ENCODE data around the gene FAM43A.

The FAM43A gene

DNA sequence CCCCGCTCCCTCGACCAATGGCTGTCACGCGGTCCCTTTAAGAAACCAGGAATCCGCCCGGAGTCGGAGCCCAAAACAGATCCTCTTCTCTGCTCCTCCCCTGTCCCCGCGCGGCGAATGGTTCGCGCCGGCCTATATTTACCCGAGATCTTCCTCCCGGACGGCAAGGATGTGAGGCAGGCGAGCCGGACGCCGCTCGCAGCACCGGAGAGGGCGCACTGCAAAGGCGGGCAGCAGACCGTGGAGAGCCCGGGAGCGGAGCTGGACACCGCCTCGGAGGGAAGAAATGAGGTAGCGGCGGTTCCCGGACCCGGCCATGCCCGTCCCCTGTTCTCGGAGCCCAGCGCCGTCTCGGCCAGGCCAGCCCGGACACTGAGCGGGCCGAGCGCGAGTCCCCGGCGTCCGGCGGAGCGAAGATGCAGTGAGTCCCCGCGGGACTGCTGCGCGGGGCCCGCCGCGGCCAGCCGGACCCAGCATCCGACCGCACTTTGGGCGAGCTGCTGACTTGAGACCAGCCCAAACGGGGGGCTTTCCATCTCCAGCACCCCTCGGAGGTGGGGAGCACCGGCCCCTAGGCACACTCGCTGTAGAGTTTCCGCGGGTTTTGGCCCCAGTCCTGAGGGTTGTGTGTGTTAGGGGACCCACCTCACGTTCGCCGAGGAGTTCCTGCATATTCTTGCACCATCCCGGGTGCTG lies at the start of gene FAM43A:
TSS of gene FAM43A (plus strand) at position 166 of the 696 bp plus-strand sequence. CDS start 944 bp downstream, outside the sequence.
- peak; percentile 62 for DNase-seq

GRCh38 chr3:194637066-194637465 lies 48.6 kb upstream of the FAM43A start:
- DNase-seq, result no peak

DNA sequence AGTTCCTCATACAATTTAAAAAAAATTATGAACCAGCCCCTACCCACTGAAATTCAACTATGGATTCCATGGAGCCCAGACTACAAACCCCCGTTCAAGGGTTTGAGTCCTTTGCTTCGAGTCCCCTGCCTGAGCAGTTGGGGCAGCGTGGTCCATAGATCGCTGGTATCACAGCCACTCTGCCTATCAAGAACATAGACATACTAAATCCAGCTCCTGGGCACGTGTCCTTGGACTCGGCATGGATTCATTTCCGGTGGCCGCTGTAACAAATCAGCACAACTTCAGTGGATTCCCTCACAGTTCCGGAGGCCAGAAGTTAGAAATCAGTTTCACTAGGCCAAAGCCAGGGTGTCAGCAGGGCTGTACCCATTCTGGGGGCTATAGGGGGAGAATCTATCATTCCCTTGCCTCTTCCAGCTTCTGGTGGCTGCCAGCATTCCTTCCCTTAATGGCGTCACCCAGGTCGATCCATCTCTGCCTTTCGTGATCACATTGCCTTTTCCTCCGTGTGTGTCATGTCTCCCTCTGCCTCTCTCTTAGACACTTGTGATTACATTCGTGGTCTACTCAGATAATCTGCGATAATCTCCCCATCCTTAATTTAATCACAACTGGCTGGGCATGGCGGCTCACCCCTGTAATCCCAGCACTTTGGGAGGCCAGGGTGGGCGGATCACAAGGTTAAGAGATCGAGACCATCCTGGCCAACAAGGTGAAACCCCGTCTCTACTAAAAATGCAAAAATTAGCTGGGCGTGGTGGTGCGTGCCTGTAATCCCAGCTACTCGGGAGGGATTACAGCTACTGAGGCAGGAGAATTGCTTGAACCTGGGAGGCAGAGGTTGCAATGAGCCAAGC lies 47.9 kb upstream of the FAM43A start:
- no peak for DNase-seq

- no peak for DNase-seq
Observed at GRCh38 chr3:194638991-194639605, 46.6 kb upstream of the FAM43A start.

DNA sequence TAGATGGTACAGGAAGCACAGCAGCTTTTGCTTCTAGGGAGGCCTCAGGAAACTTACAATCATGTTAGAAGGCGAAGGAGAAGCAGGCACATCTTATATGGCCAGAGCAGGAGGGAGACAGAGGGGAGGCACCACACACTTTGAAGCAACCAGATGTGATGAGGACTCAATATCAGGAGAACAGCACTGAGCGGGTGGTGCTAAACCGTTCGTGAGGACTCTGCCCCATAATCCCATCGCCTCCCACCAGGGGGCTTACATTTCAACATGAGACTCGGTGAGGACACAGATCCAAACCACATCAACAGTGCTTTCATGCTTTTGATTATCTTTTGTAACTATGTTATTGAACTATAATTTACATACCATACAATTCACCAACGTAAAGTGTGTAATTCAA lies 44.9 kb upstream of the FAM43A start:
- DNase-seq, result peak; percentile 49

DNA sequence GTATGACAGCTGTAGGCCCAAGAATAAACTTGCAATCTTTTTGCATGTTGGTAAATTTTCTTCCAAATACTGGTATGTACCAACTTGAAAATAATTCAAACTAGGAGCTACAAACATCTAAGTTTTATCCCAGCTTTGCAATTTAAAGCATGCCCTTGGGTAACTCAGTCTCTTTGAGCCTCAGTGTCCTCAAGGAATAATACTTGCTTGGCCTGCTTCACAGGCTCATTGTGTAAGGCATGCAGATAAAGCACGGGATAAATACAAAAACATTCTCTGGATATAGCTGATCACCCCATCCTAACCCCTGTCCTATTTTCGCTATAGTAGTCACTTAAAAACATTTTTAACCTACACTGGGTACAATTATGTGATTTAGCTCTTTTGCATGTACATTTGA lies 42.9 kb upstream of the FAM43A start:
- no peak for DNase-seq

GRCh38 chr3:194647747-194648146 lies 37.9 kb upstream of the FAM43A start:
- no peak for DNase-seq

- no peak for DNase-seq
Observed at GRCh38 chr3:194654443-194654842, 31.2 kb upstream of the FAM43A start.

- DNase-seq, result no peak
Observed at GRCh38 chr3:194657439-194657838, 28.2 kb upstream of the FAM43A start.

GRCh38 chr3:194658477-194659242 lies 27.0 kb upstream of the FAM43A start:
- no peak for DNase-seq

- DNase-seq, result no peak
Observed at GRCh38 chr3:194659778-194660177, 25.9 kb upstream of the FAM43A start.

DNA sequence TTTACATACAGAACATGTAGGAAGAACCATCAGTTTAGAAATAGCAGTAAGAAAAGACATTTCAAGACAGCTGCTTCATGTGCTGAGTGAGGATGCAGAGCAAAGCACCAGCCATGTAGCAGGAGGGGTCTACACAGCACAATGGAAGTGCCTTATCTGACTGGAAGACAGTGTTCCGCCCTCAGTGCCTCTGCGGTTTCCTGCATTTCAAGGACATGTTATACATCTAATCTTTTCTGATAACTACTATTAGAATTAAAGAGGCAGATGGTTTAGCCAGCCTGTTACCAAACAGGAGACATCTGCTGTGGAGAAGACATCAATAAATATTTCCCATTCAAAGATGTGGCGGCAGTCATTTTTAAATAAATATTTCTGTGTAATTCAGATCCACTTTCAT lies 24.3 kb upstream of the FAM43A start:
- no peak for DNase-seq

DNA sequence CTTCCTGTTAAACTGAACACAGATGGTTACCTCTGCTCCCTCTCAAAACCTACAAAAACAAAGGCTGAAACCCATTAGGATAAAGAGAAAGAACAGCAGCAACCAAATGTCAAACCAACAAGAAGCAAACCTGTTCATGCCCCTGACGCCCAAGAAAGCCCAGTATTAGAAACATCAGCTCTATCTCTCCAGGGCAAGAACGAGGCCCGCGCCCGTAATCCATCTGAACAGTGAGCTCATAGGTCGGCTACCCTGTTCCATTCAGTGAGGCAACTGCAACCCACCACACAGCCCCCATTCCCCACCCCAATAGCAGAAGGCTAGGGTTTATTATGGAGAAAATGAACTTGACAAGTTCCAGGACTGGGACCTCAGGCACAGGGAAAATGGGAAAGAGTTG lies 23.7 kb upstream of the FAM43A start:
- no peak for DNase-seq

DNA sequence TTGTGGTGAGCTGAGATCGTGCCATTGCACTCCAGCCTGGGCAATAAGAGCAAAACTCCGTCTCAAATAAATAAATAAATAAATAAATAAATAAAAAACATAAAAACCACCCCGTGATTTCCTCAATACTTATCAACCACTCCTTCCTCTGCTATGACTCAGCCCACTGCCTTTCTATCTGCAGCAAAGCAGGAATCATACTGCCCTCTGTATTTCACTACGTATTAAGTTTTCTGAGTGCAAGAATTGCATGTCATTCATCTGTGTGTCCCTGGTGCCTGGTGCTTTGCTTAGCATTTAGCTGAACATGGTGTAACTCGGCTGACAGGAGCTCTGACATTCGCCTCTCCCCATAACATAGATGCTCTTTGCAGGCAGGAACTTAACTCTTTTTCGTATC lies 20.8 kb upstream of the FAM43A start:
- no peak for DNase-seq

DNA sequence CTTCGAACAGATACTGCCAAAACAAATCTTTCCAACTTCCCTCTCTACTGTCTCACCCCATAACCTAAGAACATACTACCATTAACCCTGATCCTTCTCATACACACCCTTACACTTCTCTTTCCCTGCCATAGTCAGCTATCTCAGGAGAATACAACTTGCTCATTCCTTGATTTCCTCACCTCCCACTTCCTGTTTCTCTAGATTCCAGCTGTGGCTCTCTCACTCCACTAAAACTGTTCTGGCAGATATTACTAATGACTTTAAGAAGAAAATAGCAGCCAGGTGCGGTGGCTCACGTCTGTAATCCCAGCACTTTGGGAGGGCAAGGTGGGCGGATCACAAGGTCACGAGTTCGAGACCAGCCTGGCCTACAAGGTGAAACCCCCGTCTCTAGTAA lies 18.3 kb upstream of the FAM43A start:
- no peak for DNase-seq

DNA sequence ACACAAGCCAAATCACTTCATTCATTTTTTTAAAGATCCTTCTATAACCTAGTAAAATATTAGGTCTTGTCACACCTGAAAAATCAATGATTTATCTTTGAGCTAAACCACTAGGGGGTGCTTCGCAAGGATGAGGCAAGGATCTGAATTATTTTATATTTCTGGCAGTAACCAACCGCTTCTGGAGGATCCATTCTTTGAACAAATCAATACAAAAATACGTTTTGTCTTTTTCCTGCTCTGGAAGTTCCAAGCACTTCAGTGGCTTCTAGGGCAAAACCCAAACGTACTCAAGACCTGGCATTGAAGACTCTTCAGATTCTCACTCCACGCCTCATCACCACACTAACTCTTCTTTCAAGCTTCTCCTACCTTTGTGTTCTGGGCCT lies 14.2 kb upstream of the FAM43A start:
- DNase-seq, result peak; percentile 13

GRCh38 chr3:194671900-194672808 lies 13.5 kb upstream of the FAM43A start, which contains the start of gene LSG1:
LSG1 (minus strand) TSS chr3:194672191; CDS start chr3:194672162, 29 bp downstream.
- DNase-seq, result peak; percentile 87

GRCh38 chr3:194672876-194673275 lies 12.8 kb upstream of the FAM43A start:
- DNase-seq, result no peak

DNA sequence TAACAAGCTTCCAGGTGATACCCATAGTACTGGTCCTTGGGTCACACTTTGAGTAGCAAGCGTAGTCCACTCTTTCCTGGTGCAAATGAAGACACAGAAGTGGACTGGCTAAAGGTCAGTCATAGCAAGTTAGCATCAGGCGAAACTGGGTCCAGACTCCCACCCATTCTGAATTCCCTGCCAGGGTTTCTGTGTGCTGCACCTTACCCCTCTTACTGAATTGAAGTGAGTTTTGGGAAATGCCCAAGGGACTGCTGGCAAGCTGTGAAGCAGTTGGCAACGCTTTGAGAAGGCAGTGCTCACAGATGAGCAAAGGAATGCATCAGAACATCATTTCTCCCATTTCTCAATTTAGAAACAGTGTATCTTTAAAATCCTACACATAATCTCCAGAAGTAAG lies 11.9 kb upstream of the FAM43A start:
- DNase-seq, result no peak

DNA sequence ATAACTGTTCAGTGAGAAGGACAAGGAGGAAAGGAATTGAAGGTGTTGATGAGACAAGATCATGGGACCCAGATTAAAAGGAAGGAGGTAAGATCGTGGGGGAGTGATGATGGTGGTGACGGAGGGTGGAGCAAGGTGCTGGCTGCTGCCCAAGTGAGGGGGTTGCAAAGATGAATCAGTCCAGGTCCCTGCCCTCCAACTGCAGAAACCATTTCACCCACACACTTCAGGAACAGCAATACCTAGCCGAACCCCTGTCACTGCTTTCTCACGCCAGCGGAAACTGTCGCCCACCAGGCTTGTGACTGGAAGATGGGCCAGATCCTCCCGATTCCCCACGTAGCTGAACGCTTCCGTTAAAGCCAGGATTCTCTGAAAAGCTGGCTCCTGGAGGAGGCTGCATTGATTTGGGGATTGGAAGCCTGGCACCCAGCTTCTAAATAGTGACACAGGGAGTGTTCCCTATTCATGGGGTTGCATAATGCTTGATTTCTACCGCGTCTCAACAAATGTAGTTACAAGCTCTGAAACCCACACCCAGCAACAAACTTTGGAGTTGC lies 10.5 kb upstream of the FAM43A start:
- no peak for DNase-seq

DNA sequence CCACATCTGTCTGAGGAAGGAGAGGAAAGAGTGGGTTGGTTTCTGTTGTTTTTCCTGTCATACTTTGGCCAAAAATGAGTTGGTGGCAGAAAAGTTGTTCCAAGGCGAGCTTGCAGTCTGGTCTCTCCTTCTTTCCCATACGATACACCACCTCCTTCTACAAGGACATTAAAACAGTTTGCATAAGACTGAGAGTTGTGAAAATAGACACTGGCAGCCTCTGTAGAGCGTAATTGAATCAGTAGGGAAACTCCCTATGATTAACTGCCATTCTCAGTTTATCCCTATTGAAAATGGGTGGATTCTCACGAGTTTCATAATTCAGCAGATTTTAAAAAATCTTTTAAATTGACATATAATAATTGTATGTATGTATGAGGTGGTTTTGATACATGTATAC lies 10.0 kb upstream of the FAM43A start:
- DNase-seq, result no peak

DNA sequence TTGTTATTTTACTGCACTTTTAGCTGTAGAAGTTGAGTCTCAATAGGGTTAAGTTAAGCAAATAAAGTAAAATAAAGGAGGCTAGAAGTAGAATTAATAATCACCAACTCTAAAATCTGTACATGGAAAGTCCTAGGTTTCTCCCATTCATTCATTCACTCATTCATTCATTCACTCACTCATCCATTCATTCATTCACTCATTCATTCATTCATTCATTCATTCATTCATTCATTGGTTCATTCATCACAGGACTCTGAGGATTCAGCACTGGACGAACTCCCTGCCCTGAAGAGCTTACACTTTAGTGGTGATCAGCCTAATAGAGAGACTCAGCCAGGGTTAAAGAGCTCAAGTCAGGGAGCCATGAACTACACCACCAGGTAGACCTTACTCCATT lies 9.2 kb upstream of the FAM43A start:
- DNase-seq, result no peak

Measured in activated CD4-positive, alpha-beta T cell treated with anti-CD3 and anti-CD28 coated beads, Interleukin-2, amount 50 U/mL, for 1 hour (primary cell).